Ishikawa (cell line): ENCODE results near the gene FGF8.

Experiments
- CEBPB ChIP-seq: IDR thresholded peaks from 2 replicates; pipeline ENCODE4 v1.6.1; 2012
- CREB1 ChIP-seq: IDR thresholded peaks from 2 replicates; pipeline ENCODE4 v1.6.1; 2012; ENCODE audit warnings: low read depth
- EGR1 ChIP-seq: IDR thresholded peaks from 2 replicates; pipeline ENCODE4 v1.6.1; 2012
- EP300 ChIP-seq: IDR thresholded peaks from 2 replicates; pipeline ENCODE4 v1.6.1; 2012; ENCODE audit warnings: borderline replicate concordance
- FOXM1 ChIP-seq: IDR thresholded peaks from 2 replicates; pipeline ENCODE4 v1.6.1; 2012; ENCODE audit warnings: low read depth, borderline replicate concordance
- NFIC ChIP-seq: IDR thresholded peaks from 2 replicates; pipeline ENCODE4 v1.6.1; 2012
- RAD21 ChIP-seq: IDR thresholded peaks from 2 replicates; pipeline ENCODE4 v1.6.1; 2012; ENCODE audit warnings: low read depth
- TAF1 ChIP-seq: IDR thresholded peaks from 2 replicates; pipeline ENCODE4 v1.6.1; 2012; ENCODE audit warnings: low read depth, mild to moderate bottlenecking
- TCF12 ChIP-seq: IDR thresholded peaks from 2 replicates; pipeline ENCODE4 v1.6.1; 2012; ENCODE audit warnings: low read depth
- TEAD4 ChIP-seq: IDR thresholded peaks from 2 replicates; pipeline ENCODE4 v1.6.1; 2012
- YY1 ChIP-seq: IDR thresholded peaks from 2 replicates; pipeline ENCODE4 v1.6.1; 2012; ENCODE audit warnings: low read depth
- ZBTB7A ChIP-seq: IDR thresholded peaks from 2 replicates; pipeline ENCODE4 v1.6.1; 2012; ENCODE audit warnings: low read depth
- TF ChIP-seq, protein P1 (sequence below): IDR thresholded peaks from 2 replicates; pipeline ENCODE4 v1.6.1; 2012
- TF ChIP-seq, protein P2 (sequence below): IDR thresholded peaks from 2 replicates; pipeline ENCODE4 v1.6.1; 2012; ENCODE audit warnings: low read depth, mild to moderate bottlenecking
- TF ChIP-seq, protein P3 (sequence below): IDR thresholded peaks from 2 replicates; pipeline ENCODE4 v1.6.1; 2012

The FGF8 gene

DNA sequence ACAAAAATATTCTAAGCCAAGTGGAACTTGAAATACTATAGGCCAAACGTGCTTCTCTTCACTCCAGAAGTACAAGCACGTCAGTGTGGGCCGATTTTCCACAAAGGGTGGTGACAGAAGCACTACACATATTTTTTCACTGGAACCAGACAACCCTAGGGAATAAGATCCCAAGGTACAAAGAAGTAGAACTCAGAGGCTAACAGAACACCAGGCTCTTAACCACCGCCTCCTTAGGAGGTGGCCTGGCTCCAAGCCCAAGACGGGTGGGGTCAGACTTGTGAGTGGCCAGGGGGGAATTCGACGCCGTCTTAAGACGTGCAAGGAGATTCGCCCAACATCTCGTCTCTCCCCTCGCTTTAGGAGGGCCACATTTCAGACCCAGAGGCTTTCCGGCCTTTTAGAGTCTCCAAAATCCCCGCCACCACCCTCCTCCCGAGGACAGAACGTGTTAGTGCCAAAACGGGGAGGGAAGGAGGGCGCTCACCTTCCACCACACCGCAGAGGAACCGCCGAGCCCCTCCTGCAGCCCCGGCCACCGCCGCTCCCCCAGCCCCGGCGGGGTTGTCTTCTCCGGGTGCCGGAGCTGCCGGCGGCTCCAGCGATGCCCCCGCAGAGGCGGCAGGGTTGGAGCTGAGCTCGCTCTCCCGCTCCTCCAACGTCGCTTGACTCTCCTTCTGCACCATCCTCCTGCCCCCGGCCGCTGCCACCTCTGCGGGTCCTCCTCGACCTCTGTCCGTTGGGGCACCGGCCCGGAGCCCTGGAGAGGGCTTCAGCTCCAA, 41.6 kb upstream of the FGF8 start:
- TF ChIP-seq NFIC: peak; percentile 86
- peak; percentile 32; the same call in 1 of the 2 replicates for TF ChIP-seq TEAD4
- no peak for TF ChIP-seq EGR1
- peak; percentile 56; the same call in 1 of the 2 replicates for TF ChIP-seq ZBTB7A
- TF ChIP-seq CREB1: 0 out of 2 replicates have a peak, but pooled peaks have one; percentile 20

DNA sequence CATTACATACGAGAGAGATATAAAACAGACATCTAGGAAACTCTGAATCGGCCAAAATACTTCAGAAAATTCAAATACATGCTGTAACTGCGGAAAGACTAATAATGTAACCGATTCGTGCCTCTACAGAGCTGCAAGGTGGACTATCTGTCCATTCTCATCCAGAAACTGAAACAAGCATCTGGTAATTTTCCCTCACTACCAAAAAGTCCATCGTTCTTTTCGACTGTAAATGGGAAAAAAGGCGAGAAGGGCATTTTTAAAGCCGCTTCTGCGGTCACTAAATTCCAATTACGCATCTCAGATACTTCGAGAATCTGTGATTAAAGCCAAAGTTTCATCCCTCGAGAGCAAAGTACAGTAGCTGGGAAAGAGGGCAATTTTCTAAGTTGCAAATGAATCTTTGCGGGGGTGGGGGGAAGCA, 41.0 kb upstream of the FGF8 start:
- TF ChIP-seq TAF1: no peak
- no peak for TF ChIP-seq NFIC
- TF ChIP-seq EGR1: peak; percentile 45; the same call in 1 of the 2 replicates
- TF ChIP-seq, protein P1, sequence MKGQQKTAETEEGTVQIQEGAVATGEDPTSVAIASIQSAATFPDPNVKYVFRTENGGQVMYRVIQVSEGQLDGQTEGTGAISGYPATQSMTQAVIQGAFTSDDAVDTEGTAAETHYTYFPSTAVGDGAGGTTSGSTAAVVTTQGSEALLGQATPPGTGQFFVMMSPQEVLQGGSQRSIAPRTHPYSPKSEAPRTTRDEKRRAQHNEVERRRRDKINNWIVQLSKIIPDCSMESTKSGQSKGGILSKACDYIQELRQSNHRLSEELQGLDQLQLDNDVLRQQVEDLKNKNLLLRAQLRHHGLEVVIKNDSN: no peak
- no peak for TF ChIP-seq CREB1
- TF ChIP-seq ZBTB7A: no peak

DNA sequence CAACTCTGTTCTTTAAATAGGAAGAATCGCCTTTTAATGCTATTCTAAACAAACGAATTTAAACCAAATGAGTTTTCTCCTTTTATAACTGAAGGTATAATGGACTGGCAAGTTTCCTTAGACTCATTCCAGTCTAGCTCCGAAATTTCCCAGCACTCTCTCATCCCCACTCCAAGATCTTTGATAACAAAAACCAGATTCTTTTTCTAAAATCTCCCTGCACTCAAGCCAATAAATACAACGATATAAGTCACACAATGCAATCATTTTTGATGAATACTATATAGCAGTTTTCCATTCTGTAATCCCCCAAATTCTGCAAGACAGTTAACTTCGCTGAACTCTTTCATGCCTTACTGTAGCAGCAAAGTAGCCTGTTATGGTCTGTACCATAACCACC, 40.5 kb upstream of the FGF8 start:
- TF ChIP-seq, protein P1: no peak
- TF ChIP-seq, protein P2, sequence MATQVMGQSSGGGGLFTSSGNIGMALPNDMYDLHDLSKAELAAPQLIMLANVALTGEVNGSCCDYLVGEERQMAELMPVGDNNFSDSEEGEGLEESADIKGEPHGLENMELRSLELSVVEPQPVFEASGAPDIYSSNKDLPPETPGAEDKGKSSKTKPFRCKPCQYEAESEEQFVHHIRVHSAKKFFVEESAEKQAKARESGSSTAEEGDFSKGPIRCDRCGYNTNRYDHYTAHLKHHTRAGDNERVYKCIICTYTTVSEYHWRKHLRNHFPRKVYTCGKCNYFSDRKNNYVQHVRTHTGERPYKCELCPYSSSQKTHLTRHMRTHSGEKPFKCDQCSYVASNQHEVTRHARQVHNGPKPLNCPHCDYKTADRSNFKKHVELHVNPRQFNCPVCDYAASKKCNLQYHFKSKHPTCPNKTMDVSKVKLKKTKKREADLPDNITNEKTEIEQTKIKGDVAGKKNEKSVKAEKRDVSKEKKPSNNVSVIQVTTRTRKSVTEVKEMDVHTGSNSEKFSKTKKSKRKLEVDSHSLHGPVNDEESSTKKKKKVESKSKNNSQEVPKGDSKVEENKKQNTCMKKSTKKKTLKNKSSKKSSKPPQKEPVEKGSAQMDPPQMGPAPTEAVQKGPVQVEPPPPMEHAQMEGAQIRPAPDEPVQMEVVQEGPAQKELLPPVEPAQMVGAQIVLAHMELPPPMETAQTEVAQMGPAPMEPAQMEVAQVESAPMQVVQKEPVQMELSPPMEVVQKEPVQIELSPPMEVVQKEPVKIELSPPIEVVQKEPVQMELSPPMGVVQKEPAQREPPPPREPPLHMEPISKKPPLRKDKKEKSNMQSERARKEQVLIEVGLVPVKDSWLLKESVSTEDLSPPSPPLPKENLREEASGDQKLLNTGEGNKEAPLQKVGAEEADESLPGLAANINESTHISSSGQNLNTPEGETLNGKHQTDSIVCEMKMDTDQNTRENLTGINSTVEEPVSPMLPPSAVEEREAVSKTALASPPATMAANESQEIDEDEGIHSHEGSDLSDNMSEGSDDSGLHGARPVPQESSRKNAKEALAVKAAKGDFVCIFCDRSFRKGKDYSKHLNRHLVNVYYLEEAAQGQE: no peak
- TF ChIP-seq TEAD4: no peak
- TF ChIP-seq TCF12: no peak
- no peak for TF ChIP-seq FOXM1
- no peak for TF ChIP-seq CEBPB
- no peak for TF ChIP-seq YY1
- TF ChIP-seq EP300: no peak
- TF ChIP-seq, protein P3, sequence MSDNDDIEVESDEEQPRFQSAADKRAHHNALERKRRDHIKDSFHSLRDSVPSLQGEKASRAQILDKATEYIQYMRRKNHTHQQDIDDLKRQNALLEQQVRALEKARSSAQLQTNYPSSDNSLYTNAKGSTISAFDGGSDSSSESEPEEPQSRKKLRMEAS: no peak
- TF ChIP-seq ZBTB7A: no peak
- TF ChIP-seq NFIC: no peak
- no peak for TF ChIP-seq RAD21
- TF ChIP-seq EGR1: no peak

DNA sequence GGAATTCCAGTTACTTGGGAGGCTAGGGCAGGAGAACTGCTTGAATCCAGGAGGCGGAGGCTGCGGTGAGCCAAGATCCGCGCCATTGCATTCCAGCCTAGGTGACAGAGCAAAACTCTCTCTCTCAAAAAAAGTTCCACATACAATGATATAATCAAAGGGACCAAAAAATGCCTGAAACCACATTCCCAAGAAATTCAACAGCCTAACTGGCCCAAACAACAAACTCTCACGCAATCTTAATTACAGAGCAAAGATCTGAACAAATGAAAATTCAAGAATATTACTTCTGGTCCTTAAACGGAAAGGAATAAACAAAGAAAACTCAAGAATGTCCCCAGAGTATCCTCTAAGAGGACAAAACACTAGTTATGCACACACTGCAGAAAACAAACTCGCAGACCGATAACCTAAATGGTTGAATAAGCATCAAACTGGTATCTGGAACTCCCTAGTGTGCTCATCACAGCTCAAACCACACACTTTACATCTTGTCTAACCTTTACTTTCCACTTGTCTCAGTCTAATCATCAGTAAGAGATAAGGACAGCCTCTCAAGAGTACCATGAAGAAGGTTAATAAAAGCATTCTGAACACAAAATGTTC, 38.7 kb upstream of the FGF8 start:
- TF ChIP-seq NFIC (no peak), EGR1 (no peak), CREB1 (no peak), EP300 (no peak), TAF1 (no peak), YY1 (no peak)
- TF ChIP-seq, protein P2: no peak
- TF ChIP-seq, protein P1: no peak
- TF ChIP-seq, protein P3: no peak

DNA sequence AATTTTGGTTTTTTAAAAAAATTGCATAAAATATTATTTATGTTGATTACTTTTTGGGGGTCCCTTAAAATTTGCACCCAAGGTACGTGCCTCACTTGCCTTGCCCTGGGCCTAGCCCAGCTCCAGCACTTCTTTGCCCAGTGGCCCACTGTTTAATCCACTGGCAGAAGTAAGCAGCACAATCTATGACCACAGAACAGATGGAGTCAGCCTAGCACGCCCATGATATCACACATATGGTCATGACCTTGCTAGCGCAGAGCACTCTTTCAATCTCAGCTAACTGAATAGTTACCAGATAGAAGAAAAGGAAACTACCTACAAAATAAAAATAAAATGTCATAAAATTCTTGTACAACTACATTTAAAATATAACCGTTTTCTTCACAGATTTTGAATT, 36.7 kb upstream of the FGF8 start:
- no peak for TF ChIP-seq ZBTB7A

DNA sequence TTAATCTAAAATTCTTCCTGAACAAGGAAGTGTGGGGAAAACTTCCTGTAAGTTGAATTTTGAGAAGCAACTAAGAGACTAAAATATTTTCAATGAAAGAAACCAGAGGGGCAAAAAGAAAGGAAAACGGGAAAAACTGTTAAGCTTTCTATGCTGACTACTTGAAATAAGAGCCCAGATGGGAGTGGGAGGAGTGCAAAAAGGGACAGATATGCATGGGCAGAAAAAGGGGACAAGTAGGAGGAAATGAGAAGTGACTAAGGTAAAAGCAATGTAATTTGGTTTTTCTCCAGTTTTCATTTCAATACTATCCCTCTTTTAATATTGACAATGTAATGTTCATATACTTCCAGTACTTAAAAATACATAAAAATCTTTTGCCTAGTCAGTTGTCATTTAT, 31.2 kb upstream of the FGF8 start:
- TF ChIP-seq, protein P2: no peak
- TF ChIP-seq EP300 (no peak), CREB1 (no peak), TEAD4 (no peak), NFIC (no peak), ZBTB7A (no peak), TAF1 (no peak), EGR1 (no peak), RAD21 (no peak), CEBPB (no peak), FOXM1 (no peak)
- TF ChIP-seq, protein P3: no peak
- TF ChIP-seq, protein P1: no peak
